Neural progenitor cell (in vitro differentiated cells): ENCODE results near the gene HRC.

Experiments
- EZH2 ChIP-seq: fragments of 200-600 bp; sonication (generic); IDR thresholded peaks from 2 replicates; pipeline ENCODE4 v1.6.1; 2017; ENCODE audit warnings: antibody characterized with exemption, mild to moderate bottlenecking, moderate library complexity
- EZH2phosphoT487 ChIP-seq: fragments of 200-600 bp; sonication (generic); IDR thresholded peaks from 2 replicates; pipeline ENCODE4 v1.6.1; 2017; ENCODE audit warnings: antibody characterized with exemption
- TF ChIP-seq, protein P1 (sequence below): fragments of 200-600 bp; sonication (generic); IDR thresholded peaks from 2 replicates; pipeline ENCODE4 v1.5.1; 2017; ENCODE audit warnings: antibody characterized with exemption, mild to moderate bottlenecking

- no peak for TF ChIP-seq EZH2
- TF ChIP-seq, protein P1, sequence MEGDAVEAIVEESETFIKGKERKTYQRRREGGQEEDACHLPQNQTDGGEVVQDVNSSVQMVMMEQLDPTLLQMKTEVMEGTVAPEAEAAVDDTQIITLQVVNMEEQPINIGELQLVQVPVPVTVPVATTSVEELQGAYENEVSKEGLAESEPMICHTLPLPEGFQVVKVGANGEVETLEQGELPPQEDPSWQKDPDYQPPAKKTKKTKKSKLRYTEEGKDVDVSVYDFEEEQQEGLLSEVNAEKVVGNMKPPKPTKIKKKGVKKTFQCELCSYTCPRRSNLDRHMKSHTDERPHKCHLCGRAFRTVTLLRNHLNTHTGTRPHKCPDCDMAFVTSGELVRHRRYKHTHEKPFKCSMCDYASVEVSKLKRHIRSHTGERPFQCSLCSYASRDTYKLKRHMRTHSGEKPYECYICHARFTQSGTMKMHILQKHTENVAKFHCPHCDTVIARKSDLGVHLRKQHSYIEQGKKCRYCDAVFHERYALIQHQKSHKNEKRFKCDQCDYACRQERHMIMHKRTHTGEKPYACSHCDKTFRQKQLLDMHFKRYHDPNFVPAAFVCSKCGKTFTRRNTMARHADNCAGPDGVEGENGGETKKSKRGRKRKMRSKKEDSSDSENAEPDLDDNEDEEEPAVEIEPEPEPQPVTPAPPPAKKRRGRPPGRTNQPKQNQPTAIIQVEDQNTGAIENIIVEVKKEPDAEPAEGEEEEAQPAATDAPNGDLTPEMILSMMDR: no peak
- no peak for TF ChIP-seq EZH2phosphoT487
Measured at GRCh38 chr19:49132974-49133609, 22.1 kb downstream of the HRC start.
